ENCODE measurements around the gene CSF1R.

CSF1R gene

GRCh38 chr5:150081541-150082283, 4.6 kb downstream of the CSF1R start:
- no peak overlapping the region for H3K27ac ChIP-seq (ENCODE audit: low read depth, low read length)
- peak overlapping the region; percentile 49 for H3K4me2 ChIP-seq (ENCODE audit: low read length)
- no peaks in the 10 kb centered on the region for H3K9me3 ChIP-seq (ENCODE audit: control insufficient read depth, insufficient read depth, low read length)
- H3K4me3 ChIP-seq (ENCODE audit: low read length), result no peak overlapping the region; the same call in 1 of the 2 replicates
- H3K79me2 ChIP-seq (ENCODE audit: control insufficient read depth, low read length), result no peaks in the 10 kb centered on the region
- H4K20me1 ChIP-seq (ENCODE audit: control insufficient read depth, insufficient read depth, low read depth, low read length), result peaks cover 3% of the 10 kb centered on the region; the same call in 1 of the 2 replicates
- peaks cover 16% of the 10 kb centered on the region for H3K4me1 ChIP-seq (ENCODE audit: control insufficient read depth, low read length)
- no peak for TF ChIP-seq CTCF (IDR thresholded peaks at IDR 0.05; ENCODE audit: low read depth, low read length, poor library complexity, severe bottlenecking)
- no peak for TF ChIP-seq EZH2phosphoT487 (IDR thresholded peaks at IDR 0.05; ENCODE audit: borderline replicate concordance, low read length)
- H3K36me3 ChIP-seq (ENCODE audit: control insufficient read depth, low read length), result no peaks in the 10 kb centered on the region
- no peaks in the 10 kb centered on the region for H3F3A ChIP-seq (ENCODE audit: control insufficient read depth, insufficient read depth)
- no peaks in the 10 kb centered on the region for H3K9me2 ChIP-seq (replicated peaks; ENCODE audit: control insufficient read depth, low read length)
- H3K27me3 ChIP-seq (ENCODE audit: control insufficient read depth, low read length), result peaks cover 22% of the 10 kb centered on the region

GRCh38 chr5:150080696-150081435, 5.5 kb downstream of the CSF1R start:
- no peak for TF ChIP-seq CTCF (IDR thresholded peaks at IDR 0.05; ENCODE audit: low read depth, low read length, poor library complexity, severe bottlenecking)
- TF ChIP-seq EZH2phosphoT487 (IDR thresholded peaks at IDR 0.05; ENCODE audit: borderline replicate concordance, low read length), result no peak
- no peaks in the 10 kb centered on the region for H3K9me3 ChIP-seq (ENCODE audit: control insufficient read depth, insufficient read depth, low read length)
- H3K4me3 ChIP-seq (ENCODE audit: low read length), result no peak overlapping the region
- peaks cover 16% of the 10 kb centered on the region for H3K4me1 ChIP-seq (ENCODE audit: control insufficient read depth, low read length)
- no peak overlapping the region for H3K27ac ChIP-seq (ENCODE audit: low read depth, low read length)
- H3K79me2 ChIP-seq (ENCODE audit: control insufficient read depth, low read length), result no peaks in the 10 kb centered on the region
- H3K27me3 ChIP-seq (ENCODE audit: control insufficient read depth, low read length), result peaks cover 18% of the 10 kb centered on the region
- peaks cover 3% of the 10 kb centered on the region; the same call in 1 of the 2 replicates for H4K20me1 ChIP-seq (ENCODE audit: control insufficient read depth, insufficient read depth, low read depth, low read length)
- H3K9me2 ChIP-seq (replicated peaks; ENCODE audit: control insufficient read depth, low read length), result no peaks in the 10 kb centered on the region
- no peaks in the 10 kb centered on the region for H3K36me3 ChIP-seq (ENCODE audit: control insufficient read depth, low read length)
- no peaks in the 10 kb centered on the region for H3F3A ChIP-seq (ENCODE audit: control insufficient read depth, insufficient read depth)
- H3K4me2 ChIP-seq (ENCODE audit: low read length), result no peak overlapping the region

GRCh38 chr5:150079909-150080461, 6.4 kb downstream of the CSF1R start:
- Histone ChIP-seq H3K27ac (ENCODE audit: low read depth, low read length) (no peak overlapping the region), H3K27me3 (ENCODE audit: control insufficient read depth, low read length) (peaks cover 15% of the 10 kb centered on the region), H3K9me3 (ENCODE audit: control insufficient read depth, insufficient read depth, low read length) (no peaks in the 10 kb centered on the region), H3K9me2 (replicated peaks; ENCODE audit: control insufficient read depth, low read length) (no peaks in the 10 kb centered on the region), H3F3A (ENCODE audit: control insufficient read depth, insufficient read depth) (no peaks in the 10 kb centered on the region), H3K4me3 (ENCODE audit: low read length) (no peak overlapping the region), H3K79me2 (ENCODE audit: control insufficient read depth, low read length) (no peaks in the 10 kb centered on the region), H3K36me3 (ENCODE audit: control insufficient read depth, low read length) (no peaks in the 10 kb centered on the region), H4K20me1 (ENCODE audit: control insufficient read depth, insufficient read depth, low read depth, low read length) (peaks cover 3% of the 10 kb centered on the region; the same call in 1 of the 2 replicates), H3K4me1 (ENCODE audit: control insufficient read depth, low read length) (peaks cover 16% of the 10 kb centered on the region), H3K4me2 (ENCODE audit: low read length) (no peak overlapping the region)
- TF ChIP-seq CTCF (IDR thresholded peaks at IDR 0.05; ENCODE audit: low read depth, low read length, poor library complexity, severe bottlenecking) (no peak), EZH2phosphoT487 (IDR thresholded peaks at IDR 0.05; ENCODE audit: borderline replicate concordance, low read length) (no peak)

Data from DOHH2 (cell line).